ENCODE results near the gene SH2D6.

GRCh38 chr2:85385746-85386145 lies 32.8 kb upstream of the SH2D6 start:
- TF ChIP-seq CTCF (IDR thresholded peaks at IDR 0.05) (no peak), POLR2A (IDR thresholded peaks at IDR 0.05) (no peak)
